ENCODE data around the gene IP6K3.

- TF ChIP-seq CTCF (IDR thresholded peaks at IDR 0.05; ENCODE audit: insufficient read depth, low read length) (no peak), GABPA (IDR thresholded peaks at IDR 0.05; ENCODE audit: low read depth) (peak; percentile 61)
Measured at GRCh38 chr6:33787954-33788693, 41.4 kb upstream of the IP6K3 start.

Data from HL-60 (cell line).